Vagina (tissue), 2 donors: ENCODE data around the gene ERICH4. TPM values are rescaled to one million over a fixed set of nuclear protein-coding genes. Genes with fewer than 3 reads are reported as not detected.

Experiments
- DNase-seq, 2 donors: peaks; one replicate each; pipeline ENCODE4 v3.0.0-alpha.2; 2017; ENCODE audit errors: extremely low spot score in 2 of 2
- H3K27ac ChIP-seq: fragments of 200-600 bp; sonication (generic); one replicate; pipeline ENCODE4 v1.5.1; 2019
- H3K27me3 ChIP-seq: fragments of 200-600 bp; sonication (generic); one replicate; pipeline ENCODE4 v1.5.1; 2019
- H3K36me3 ChIP-seq, 2 donors: fragments of 200-600 bp; sonication (generic); one replicate each; pipeline ENCODE4 v1.5.1; 2017 to 2019
- H3K4me1 ChIP-seq: fragments of 200-600 bp; sonication (generic); one replicate; pipeline ENCODE4 v1.5.1; 2019
- H3K4me3 ChIP-seq, 2 donors: fragments of 200-600 bp; sonication (generic); 1 replicate in 1 of 2; 2 replicates in 1 of 2; pipeline ENCODE4 v1.5.1; 2016 to 2019
- H3K9me3 ChIP-seq: fragments of 200-600 bp; sonication (generic); one replicate; pipeline ENCODE4 v1.5.1; 2019
- CTCF ChIP-seq, 3 experiments: fragments of 450-650 bp in 2 of 3; fragments of 200-600 bp in 1 of 3; sonication (generic) in 1 of 3; IDR thresholded peaks; one replicate each; pipeline ENCODE4 v1.5.1; 2017 to 2019; ENCODE audit warnings: antibody characterized with exemption in 3 of 3, mild to moderate bottlenecking in 2 of 3, moderate library complexity in 2 of 3
- POLR2A ChIP-seq, 2 donors: fragments of 450-650 bp; IDR thresholded peaks; one replicate each; pipeline ENCODE4 v1.6.1; 2017; ENCODE audit warnings: antibody characterized with exemption in 2 of 2, mild to moderate bottlenecking in 2 of 2, moderate library complexity in 2 of 2
- POLR2AphosphoS5 ChIP-seq, 2 donors: sonication (generic); formaldehyde crosslinking; IDR thresholded peaks; one replicate each; pipeline ENCODE4 v1.9.0; 2017; ENCODE audit warnings: antibody characterized with exemption in 2 of 2, mild to moderate bottlenecking in 2 of 2, low read depth in 1 of 2; ENCODE audit not compliant: insufficient read depth in 1 of 2
- intact Hi-C: fragments of 100-400 bp; cut with DNase I; formaldehyde crosslinking; loops from one replicate; pipeline ENCODE4 v1.15.1; 2023
- total RNA-seq: library from RNA; depleted of rRNA; stranded (reverse); fragments of >200 nt; gene quantifications from one replicate; pipeline ENCODE4 v1.2.3, GENCODE V29; 2016

Gene ERICH4
- total RNA-seq, 1 donor from 2014 or later: not detected

- peak within 1 kb of the TSS; percentile 90 for H3K27ac ChIP-seq
- DNase-seq: peak in 1 of 2 donors; percentile 98
- H3K4me1 ChIP-seq: peaks cover 20% of the 10 kb centered on the region
- intact Hi-C loops: no loop called here
- peak within 1 kb of the TSS; percentile 67 to 68 for H3K4me3 ChIP-seq
- no peaks in the 10 kb centered on the region for H3K27me3 ChIP-seq
- H3K36me3 ChIP-seq: no peaks in the 10 kb centered on the region
- no peaks in the 10 kb centered on the region for H3K9me3 ChIP-seq
- TF ChIP-seq POLR2AphosphoS5 (IDR thresholded peaks at IDR 0.05; ENCODE audit: insufficient read depth in 1 of 2, low read depth in 1 of 2): peak; percentile 97 to 98
- TF ChIP-seq CTCF (IDR thresholded peaks at IDR 0.05): peak; percentile 0 to 36 (median 15)
- peak in 1 of 2 donors; percentile 74 for TF ChIP-seq POLR2A (IDR thresholded peaks at IDR 0.05)
These were observed 3.3 kb upstream of the ERICH4 start, which contains the start of gene DMAC2 for GRCh38 chr19:41439441-41440222. Gene DMAC2 (minus strand): TSS chr19:41439912. CDS start chr19:41439899, 13 bp downstream.

GRCh38 chr19:41441321-41441945, 1.5 kb upstream of the ERICH4 start:
- no peak for DNase-seq
- H3K4me3 ChIP-seq: no peak overlapping the region
- no peak overlapping the region for H3K27ac ChIP-seq
- TF ChIP-seq POLR2A (IDR thresholded peaks at IDR 0.05) (no peak), POLR2AphosphoS5 (IDR thresholded peaks at IDR 0.05; ENCODE audit: insufficient read depth in 1 of 2, low read depth in 1 of 2) (no peak), CTCF (IDR thresholded peaks at IDR 0.05) (no peak)
- no peaks in the 10 kb centered on the region for H3K27me3 ChIP-seq
- H3K36me3 ChIP-seq: no peaks in the 10 kb centered on the region
- H3K4me1 ChIP-seq: peaks cover 20% of the 10 kb centered on the region
- no peaks in the 10 kb centered on the region for H3K9me3 ChIP-seq
- intact Hi-C loops: no loop called here

DNA sequence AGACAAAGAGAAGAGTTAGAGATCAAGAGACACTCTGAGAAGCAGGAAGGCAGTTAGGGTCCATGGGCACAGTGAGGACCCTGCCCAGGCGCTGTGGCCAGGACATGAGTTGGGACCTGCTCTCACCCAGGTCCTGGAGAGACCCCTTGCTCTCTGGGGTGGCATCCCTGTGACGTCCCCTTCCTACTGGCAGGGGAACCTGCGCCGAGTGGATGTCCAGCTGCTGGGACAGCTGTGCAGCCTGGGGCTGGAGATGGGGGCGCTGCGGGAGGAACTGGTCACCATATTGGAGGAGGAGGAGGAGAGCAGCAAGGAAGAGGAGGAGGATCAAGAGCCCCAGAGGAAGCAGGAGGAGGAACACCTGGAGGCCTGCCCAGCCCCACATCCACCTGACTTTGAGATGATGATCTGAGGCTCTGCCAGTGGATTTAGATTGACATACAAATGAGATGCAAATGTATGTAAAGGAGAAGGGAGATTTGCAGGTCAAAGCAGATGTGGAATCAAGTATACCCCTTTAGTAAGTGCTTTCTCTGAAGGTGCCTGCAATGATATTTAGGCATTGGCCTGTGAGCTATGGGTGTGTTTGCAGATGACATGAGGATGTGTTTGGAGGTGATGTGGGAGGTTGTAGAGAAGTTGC, 978 bp downstream of the ERICH4 start:
- DNase-seq: no peak
- H3K9me3 ChIP-seq: no peaks in the 10 kb centered on the region
- TF ChIP-seq POLR2AphosphoS5 (IDR thresholded peaks at IDR 0.05; ENCODE audit: insufficient read depth in 1 of 2, low read depth in 1 of 2): no peak
- TF ChIP-seq POLR2A (IDR thresholded peaks at IDR 0.05): no peak
- TF ChIP-seq CTCF (IDR thresholded peaks at IDR 0.05): no peak
- H3K4me3 ChIP-seq: no peak overlapping the region
- H3K27ac ChIP-seq: no peak overlapping the region
- H3K27me3 ChIP-seq: no peaks in the 10 kb centered on the region
- H3K4me1 ChIP-seq: peaks cover 17% of the 10 kb centered on the region
- no peaks in the 10 kb centered on the region for H3K36me3 ChIP-seq
- intact Hi-C loops: no loop called here

- intact Hi-C loops: no loop called here
- no peak for DNase-seq
These were observed 2.6 kb downstream of the ERICH4 start for GRCh38 chr19:41445575-41445974.

More at GRCh38 chr19:41445575-41445974, 2.6 kb downstream of the ERICH4 start:
- Histone ChIP-seq H3K36me3 (no peaks in the 10 kb centered on the region), H3K4me3 (no peak overlapping the region), H3K9me3 (no peaks in the 10 kb centered on the region), H3K27me3 (no peaks in the 10 kb centered on the region), H3K27ac (no peak overlapping the region), H3K4me1 (peaks cover 11% of the 10 kb centered on the region)
- TF ChIP-seq POLR2AphosphoS5 (IDR thresholded peaks at IDR 0.05; ENCODE audit: insufficient read depth in 1 of 2, low read depth in 1 of 2) (no peak), CTCF (IDR thresholded peaks at IDR 0.05) (no peak), POLR2A (IDR thresholded peaks at IDR 0.05) (no peak)
